Esophagus muscularis mucosa (tissue), 4 donors: ENCODE measurements around the gene METAP1D. TPM values are rescaled to one million over a fixed set of nuclear protein-coding genes. Genes with fewer than 3 reads are reported as not detected.

Experiments used
- DNase-seq: peaks from one replicate; pipeline ENCODE4 v3.0.0-alpha.2; 2017; ENCODE audit errors: extremely low spot score
- H3K27ac ChIP-seq, 4 donors: fragments of 200-600 bp; sonication (generic); replicated peaks in 1 of 4; 1 replicate in 3 of 4; 2 replicates in 1 of 4; pipeline ENCODE4 v1.5.1; 2016 to 2019; ENCODE audit warnings: mild to moderate bottlenecking in 1 of 4
- H3K27me3 ChIP-seq, 4 donors: fragments of 200-600 bp; sonication (generic); one replicate each; pipeline versions ENCODE4 v1.5.1 to v1.6.0; 2016 to 2019
- H3K36me3 ChIP-seq, 4 donors: fragments of 200-600 bp; sonication (generic); one replicate each; pipeline ENCODE4 v1.5.1; 2016 to 2019
- H3K4me1 ChIP-seq, 4 donors: fragments of 200-600 bp; sonication (generic); one replicate each; pipeline ENCODE4 v1.5.1; 2016 to 2019
- H3K4me3 ChIP-seq, 4 donors: fragments of 200-600 bp; sonication (generic); 1 replicate in 2 of 4; 2 replicates in 2 of 4; pipeline ENCODE4 v1.5.1; 2016 to 2019; ENCODE audit warnings: mild to moderate bottlenecking in 4 of 4, moderate library complexity in 1 of 4
- H3K9me3 ChIP-seq, 4 donors: fragments of 200-600 bp; sonication (generic); 1 replicate in 3 of 4; 2 replicates in 1 of 4; pipeline ENCODE4 v1.5.1; 2016 to 2019
- CTCF ChIP-seq, 3 experiments: fragments of 200-600 bp in 2 of 3; fragments of 450-650 bp in 1 of 3; sonication (generic) in 2 of 3; IDR thresholded peaks; one replicate each; pipeline ENCODE4 v1.5.1; 2017 to 2019; ENCODE audit warnings: antibody characterized with exemption in 3 of 3, mild to moderate bottlenecking in 2 of 3, moderate library complexity in 1 of 3
- EP300 ChIP-seq: sonication (generic); formaldehyde crosslinking; IDR thresholded peaks from one replicate; pipeline ENCODE4 v1.6.1; 2017; ENCODE audit warnings: antibody characterized with exemption
- POLR2A ChIP-seq: fragments of 450-650 bp; IDR thresholded peaks from one replicate; pipeline ENCODE4 v1.6.1; 2017; ENCODE audit warnings: antibody characterized with exemption, moderate library complexity, mild to moderate bottlenecking, low read depth
- POLR2AphosphoS5 ChIP-seq, 2 donors: sonication (generic); formaldehyde crosslinking; IDR thresholded peaks; one replicate each; pipeline ENCODE4 v1.6.1; 2017; ENCODE audit warnings: antibody characterized with exemption in 2 of 2
- WGBS: methylation state at CpG from one replicate; pipeline ENCODE4 v1.1.5; 2018; 5-methylcytosine and 5-hydroxymethylcytosine counted together
- intact Hi-C: fragments of 100-400 bp; cut with DNase I; formaldehyde crosslinking; loops from one replicate; pipeline ENCODE4 v1.15.1; 2023
- total RNA-seq, 4 donors: library from RNA; depleted of rRNA; stranded (reverse); fragments of >200 nt; gene quantifications; one replicate each; pipeline versions ENCODE4 v1.1.0 to v1.2.1, GENCODE V29; 2016

Gene METAP1D
- total RNA-seq, 4 donors from 2014 or later: 3.1 to 6.6 (median 4.1) TPM

GRCh38 chr2:172038121-172038520, 38.4 kb downstream of the METAP1D start:
- H3K9me3 ChIP-seq: no peaks in the 10 kb centered on the region
- 87% methylated on average over 3 of the region's 3 CpGs for WGBS
- no peaks in the 10 kb centered on the region for H3K36me3 ChIP-seq
- DNase-seq: no peak
- no peaks in the 10 kb centered on the region for H3K4me1 ChIP-seq
- TF ChIP-seq POLR2A (no peak), CTCF (IDR thresholded peaks at IDR 0.05) (no peak)
- intact Hi-C loops: no loop called here
- H3K27me3 ChIP-seq: no peaks in the 10 kb centered on the region
- no peak overlapping the region for H3K27ac ChIP-seq
- H3K4me3 ChIP-seq: no peak overlapping the region

- H3K4me1 ChIP-seq: no peaks in the 10 kb centered on the region
- TF ChIP-seq EP300 (no peak), POLR2AphosphoS5 (IDR thresholded peaks at IDR 0.05) (no peak), CTCF (IDR thresholded peaks at IDR 0.05) (no peak), POLR2A (no peak)
- no peaks in the 10 kb centered on the region for H3K36me3 ChIP-seq
- H3K27me3 ChIP-seq: no peaks in the 10 kb centered on the region
- 87% methylated on average over 2 of the region's 2 CpGs for WGBS
- H3K27ac ChIP-seq: no peak overlapping the region
- intact Hi-C loops: no loop called here
- no peaks in the 10 kb centered on the region for H3K9me3 ChIP-seq
- DNase-seq: no peak
- no peak overlapping the region for H3K4me3 ChIP-seq
Measured at GRCh38 chr2:172038604-172039003, 38.9 kb downstream of the METAP1D start.

- no peaks in the 10 kb centered on the region for H3K9me3 ChIP-seq
- H3K4me3 ChIP-seq: no peak overlapping the region
- no peak for DNase-seq
- H3K27me3 ChIP-seq: no peaks in the 10 kb centered on the region
- WGBS: 78% methylated on average over 3 of the region's 3 CpGs
- H3K4me1 ChIP-seq: no peaks in the 10 kb centered on the region
- no peak overlapping the region for H3K27ac ChIP-seq
- TF ChIP-seq CTCF (IDR thresholded peaks at IDR 0.05): no peak
- no peak for TF ChIP-seq POLR2A
- TF ChIP-seq POLR2AphosphoS5 (IDR thresholded peaks at IDR 0.05): no peak
- no peak for TF ChIP-seq EP300
- H3K36me3 ChIP-seq: no peaks in the 10 kb centered on the region
- intact Hi-C loops: no loop called here
Measured at GRCh38 chr2:172039011-172039704, 39.4 kb downstream of the METAP1D start.

- no peaks in the 10 kb centered on the region for H3K4me1 ChIP-seq
- intact Hi-C loops: no loop called here
- no peak overlapping the region for H3K27ac ChIP-seq
- no peaks in the 10 kb centered on the region for H3K9me3 ChIP-seq
- H3K27me3 ChIP-seq: no peaks in the 10 kb centered on the region
- DNase-seq: no peak
- 81% methylated on average over 6 of the region's 6 CpGs for WGBS
- no peaks in the 10 kb centered on the region for H3K36me3 ChIP-seq
- TF ChIP-seq POLR2AphosphoS5 (IDR thresholded peaks at IDR 0.05) (no peak), POLR2A (no peak), CTCF (IDR thresholded peaks at IDR 0.05) (no peak), EP300 (no peak)
- H3K4me3 ChIP-seq: no peak overlapping the region
Measured at GRCh38 chr2:172040311-172040710, 40.6 kb downstream of the METAP1D start.

- 59% methylated on average over 1 of the region's 1 CpG for WGBS
- H3K27me3 ChIP-seq: no peaks in the 10 kb centered on the region
- no peak overlapping the region for H3K4me3 ChIP-seq
- H3K4me1 ChIP-seq: no peaks in the 10 kb centered on the region
- TF ChIP-seq POLR2AphosphoS5 (IDR thresholded peaks at IDR 0.05): no peak
- TF ChIP-seq POLR2A: no peak
- TF ChIP-seq CTCF (IDR thresholded peaks at IDR 0.05): no peak
- no peak for TF ChIP-seq EP300
- no peaks in the 10 kb centered on the region for H3K9me3 ChIP-seq
- no peak for DNase-seq
- no peak overlapping the region for H3K27ac ChIP-seq
- H3K36me3 ChIP-seq: no peaks in the 10 kb centered on the region
- intact Hi-C loops: no loop called here
Measured at GRCh38 chr2:172046080-172046678, 46.4 kb downstream of the METAP1D start.
